ENCODE measurements around the gene EDDM3A.

DNA sequence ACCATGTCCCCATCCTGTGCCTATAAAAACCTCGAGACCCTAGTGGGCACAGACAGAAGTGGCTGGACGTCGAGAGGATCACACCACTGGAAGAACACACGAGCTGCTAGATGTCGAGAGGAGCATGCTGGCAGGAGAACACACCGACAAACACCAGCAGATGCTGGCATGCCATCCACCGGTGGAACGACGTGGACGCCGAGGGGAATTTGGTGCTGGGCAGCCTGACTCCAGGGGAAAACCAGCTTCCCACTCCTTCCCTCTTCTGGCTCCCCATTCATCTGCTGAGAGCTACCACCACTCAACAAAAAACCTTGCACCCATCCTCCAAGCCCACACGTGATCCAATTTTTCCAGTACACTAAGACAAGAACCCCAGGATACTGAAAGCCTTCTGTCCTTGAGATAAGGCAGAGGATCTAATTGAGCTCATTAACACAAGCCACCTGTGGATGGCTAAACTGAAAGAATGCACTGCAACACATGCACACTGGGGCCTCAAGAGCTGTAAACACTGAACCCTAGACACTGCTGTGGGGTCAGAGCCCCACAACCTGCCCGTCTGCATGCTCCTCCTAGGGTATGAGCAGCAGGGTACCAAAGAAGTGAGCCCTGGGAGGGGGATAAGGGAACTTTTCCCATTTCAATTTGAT is 44.9 kb downstream of the EDDM3A start:
- TF ChIP-seq, protein P1, sequence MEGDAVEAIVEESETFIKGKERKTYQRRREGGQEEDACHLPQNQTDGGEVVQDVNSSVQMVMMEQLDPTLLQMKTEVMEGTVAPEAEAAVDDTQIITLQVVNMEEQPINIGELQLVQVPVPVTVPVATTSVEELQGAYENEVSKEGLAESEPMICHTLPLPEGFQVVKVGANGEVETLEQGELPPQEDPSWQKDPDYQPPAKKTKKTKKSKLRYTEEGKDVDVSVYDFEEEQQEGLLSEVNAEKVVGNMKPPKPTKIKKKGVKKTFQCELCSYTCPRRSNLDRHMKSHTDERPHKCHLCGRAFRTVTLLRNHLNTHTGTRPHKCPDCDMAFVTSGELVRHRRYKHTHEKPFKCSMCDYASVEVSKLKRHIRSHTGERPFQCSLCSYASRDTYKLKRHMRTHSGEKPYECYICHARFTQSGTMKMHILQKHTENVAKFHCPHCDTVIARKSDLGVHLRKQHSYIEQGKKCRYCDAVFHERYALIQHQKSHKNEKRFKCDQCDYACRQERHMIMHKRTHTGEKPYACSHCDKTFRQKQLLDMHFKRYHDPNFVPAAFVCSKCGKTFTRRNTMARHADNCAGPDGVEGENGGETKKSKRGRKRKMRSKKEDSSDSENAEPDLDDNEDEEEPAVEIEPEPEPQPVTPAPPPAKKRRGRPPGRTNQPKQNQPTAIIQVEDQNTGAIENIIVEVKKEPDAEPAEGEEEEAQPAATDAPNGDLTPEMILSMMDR (IDR thresholded peaks at IDR 0.05; ENCODE audit: poor library complexity) = no peak
- TF ChIP-seq EZH2 (IDR thresholded peaks at IDR 0.05; ENCODE audit: borderline replicate concordance) (no peak), EZH2phosphoT487 (IDR thresholded peaks at IDR 0.05; ENCODE audit: low read depth, severe bottlenecking, unreplicated experiment) (no peak)

All from hepatocyte (in vitro differentiated cells).